ENCODE data around the gene CLN3. TPM values are rescaled to one million over a fixed set of nuclear protein-coding genes. Genes with fewer than 3 reads are reported as not detected.

Gene CLN3
- total and polyA plus RNA-seq, 8 donors = 6.9 to 25.9 (median 11.0) TPM

DNA sequence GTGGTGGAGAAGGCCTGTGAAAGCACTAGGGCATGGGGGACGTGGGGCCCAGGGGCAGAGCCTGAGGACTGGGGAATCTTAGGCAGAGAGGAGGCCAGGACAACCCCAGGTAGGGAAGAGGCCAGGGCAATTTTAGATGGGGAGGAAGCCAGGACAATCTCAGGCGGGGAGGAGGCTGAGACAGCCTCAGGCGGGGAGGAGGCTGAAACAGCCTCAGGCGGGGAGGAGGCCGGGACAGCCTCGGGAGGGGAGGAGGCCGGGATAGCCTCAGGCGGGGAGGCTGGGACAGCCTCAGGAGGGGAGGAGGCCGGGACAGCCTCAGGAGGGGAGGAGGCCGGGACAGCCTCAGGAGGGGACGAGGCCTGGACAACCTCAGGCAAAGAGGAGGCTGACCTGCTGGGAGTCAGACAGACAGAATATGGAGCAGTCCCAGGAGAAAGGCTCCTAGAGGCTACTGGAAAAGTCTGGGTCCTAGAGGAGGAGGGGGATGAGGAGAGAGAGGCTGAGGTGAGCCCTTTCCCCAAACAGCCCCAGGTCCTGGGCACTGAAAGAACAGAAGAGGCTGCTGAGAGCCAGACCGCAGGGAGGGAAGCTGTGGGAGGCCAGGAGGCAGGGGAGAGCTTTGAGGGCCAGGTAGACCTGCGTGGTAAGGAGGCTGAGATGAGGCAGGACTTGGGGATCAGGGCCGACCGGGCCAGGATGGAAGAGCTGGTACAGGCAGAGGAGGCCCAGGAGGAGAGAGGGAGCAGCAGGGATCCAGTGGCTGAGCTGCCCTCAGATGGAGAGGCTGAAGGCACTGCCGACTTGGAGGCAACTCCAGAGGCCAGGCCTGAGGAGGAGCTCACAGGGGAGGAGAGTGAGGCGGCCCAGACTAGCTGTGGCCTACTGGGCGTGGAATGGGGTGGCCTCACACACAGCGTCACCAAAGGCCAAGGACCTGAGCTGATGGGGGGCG is 4.2 kb upstream of the CLN3 start:
- WGBS, 2 donors = 78 to 86% methylated on average over 19 to 20 of the region's 20 CpGs
- TF ChIP-seq, protein P1, sequence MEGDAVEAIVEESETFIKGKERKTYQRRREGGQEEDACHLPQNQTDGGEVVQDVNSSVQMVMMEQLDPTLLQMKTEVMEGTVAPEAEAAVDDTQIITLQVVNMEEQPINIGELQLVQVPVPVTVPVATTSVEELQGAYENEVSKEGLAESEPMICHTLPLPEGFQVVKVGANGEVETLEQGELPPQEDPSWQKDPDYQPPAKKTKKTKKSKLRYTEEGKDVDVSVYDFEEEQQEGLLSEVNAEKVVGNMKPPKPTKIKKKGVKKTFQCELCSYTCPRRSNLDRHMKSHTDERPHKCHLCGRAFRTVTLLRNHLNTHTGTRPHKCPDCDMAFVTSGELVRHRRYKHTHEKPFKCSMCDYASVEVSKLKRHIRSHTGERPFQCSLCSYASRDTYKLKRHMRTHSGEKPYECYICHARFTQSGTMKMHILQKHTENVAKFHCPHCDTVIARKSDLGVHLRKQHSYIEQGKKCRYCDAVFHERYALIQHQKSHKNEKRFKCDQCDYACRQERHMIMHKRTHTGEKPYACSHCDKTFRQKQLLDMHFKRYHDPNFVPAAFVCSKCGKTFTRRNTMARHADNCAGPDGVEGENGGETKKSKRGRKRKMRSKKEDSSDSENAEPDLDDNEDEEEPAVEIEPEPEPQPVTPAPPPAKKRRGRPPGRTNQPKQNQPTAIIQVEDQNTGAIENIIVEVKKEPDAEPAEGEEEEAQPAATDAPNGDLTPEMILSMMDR (IDR thresholded peaks at IDR 0.05) = no peak
- Histone ChIP-seq H3K9me3 (no peaks in the 10 kb centered on the region), H3K4me3 (no peak overlapping the region), H3K4me1 (peaks cover 0 to 6% (median 0%) of the 10 kb centered on the region in 3 donors), H3K36me3 (no peaks in the 10 kb centered on the region), H3K27ac (no peak overlapping the region), H3K27me3 (no peaks in the 10 kb centered on the region)
- no peak for FAIRE-seq
- no peak for DNase-seq
- no peak for ATAC-seq
- intact Hi-C loops (cut with DNase I) = no loop called here

GRCh38 chr16:28495098-28495793 is 3.4 kb upstream of the CLN3 start:
- 76 to 80% methylated on average over 13 of the region's 13 CpGs for WGBS, 2 donors
- Histone ChIP-seq H3K4me3 (peak overlapping the region in 1 of 4 donors; percentile 18), H3K27me3 (no peaks in the 10 kb centered on the region), H3K9me3 (no peaks in the 10 kb centered on the region), H3K27ac (peak overlapping the region in 2 of 4 donors; percentile 19 to 37), H3K36me3 (no peaks in the 10 kb centered on the region), H3K4me1 (peaks cover 0 to 11% (median 0%) of the 10 kb centered on the region in 3 donors)
- TF ChIP-seq, protein P1 (IDR thresholded peaks at IDR 0.05) = no peak
- no peak for DNase-seq
- intact Hi-C loops (cut with DNase I) = no loop called here
- no peak for ATAC-seq
- no peak for FAIRE-seq

DNA sequence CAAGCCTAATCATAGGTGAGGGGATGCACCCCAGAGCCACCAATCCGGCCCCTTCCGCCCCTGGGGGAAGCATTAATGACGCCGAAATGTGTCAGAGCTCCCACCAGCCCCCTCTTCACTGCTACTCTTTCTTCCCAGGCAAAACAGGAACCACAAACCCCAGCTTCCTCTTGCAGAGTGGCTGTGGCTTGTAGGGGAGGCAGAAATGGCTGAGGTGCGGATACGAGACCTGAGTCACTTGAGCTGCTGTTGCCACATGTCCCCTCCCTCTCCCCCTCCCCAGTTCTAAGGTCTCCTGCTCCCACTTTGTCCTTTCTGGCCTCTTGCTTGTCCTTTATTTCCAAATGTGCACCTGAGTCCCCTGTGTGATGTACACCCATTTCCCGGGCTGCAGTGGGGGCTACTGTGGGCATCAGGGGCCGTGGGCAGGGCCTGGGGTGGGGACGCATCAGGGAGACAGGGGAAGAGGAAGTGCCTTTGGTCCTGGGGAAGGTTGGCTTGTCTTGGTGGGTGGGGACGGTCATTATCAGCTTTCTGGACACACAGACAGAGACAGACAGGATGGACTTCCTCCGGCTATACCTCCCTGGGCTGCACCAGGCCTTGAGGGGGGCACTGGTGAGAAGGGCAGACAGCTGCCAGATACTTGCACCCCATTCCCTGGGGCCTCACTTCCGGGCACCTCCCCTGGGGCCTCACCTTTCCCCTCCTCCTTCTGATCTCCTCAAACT is 2.4 kb upstream of the CLN3 start, which contains the start of gene APOBR:
Gene APOBR (plus strand): TSS at position 523 of the 731 bp plus-strand sequence. CDS start 39 bp downstream, at position 562.
- DNase-seq (peak in 1 of 6 donors; percentile 51), FAIRE-seq (no peak), ATAC-seq (peak in 2 of 4 donors; percentile 11 to 15)
- no peaks in the 10 kb centered on the region for H3K9me3 ChIP-seq
- TF ChIP-seq, protein P1 (IDR thresholded peaks at IDR 0.05) = no peak
- intact Hi-C loops (cut with DNase I) = no loop called here
- H3K27ac ChIP-seq = peak within 1 kb of the TSS in 2 of 4 donors; percentile 19 to 37
- no peaks in the 10 kb centered on the region for H3K27me3 ChIP-seq
- H3K36me3 ChIP-seq = no peaks in the 10 kb centered on the region
- H3K4me1 ChIP-seq = peaks cover 0 to 11% (median 0%) of the 10 kb centered on the region in 3 donors
- H3K4me3 ChIP-seq = peak within 1 kb of the TSS in 1 of 4 donors; percentile 18
- 68 to 78% methylated on average over 12 of the region's 12 CpGs for WGBS, 2 donors

GRCh38 chr16:28492511-28492910 is 637 bp upstream of the CLN3 start:
- H3K9me3 ChIP-seq = no peaks in the 10 kb centered on the region
- DNase-seq (no peak), ATAC-seq (no peak), FAIRE-seq (no peak)
- no peaks in the 10 kb centered on the region for H3K27me3 ChIP-seq
- H3K27ac ChIP-seq = peak overlapping the region; percentile 92 to 98 (median 94)
- WGBS, 2 donors = 48 to 52% methylated on average over 4 of the region's 4 CpGs
- intact Hi-C loops (cut with DNase I) = no loop called here
- H3K36me3 ChIP-seq = no peaks in the 10 kb centered on the region
- H3K4me3 ChIP-seq = peak overlapping the region in 2 of 4 donors; percentile 88 to 98
- TF ChIP-seq, protein P1 (IDR thresholded peaks at IDR 0.05) = no peak
- peaks cover 0 to 11% (median 0%) of the 10 kb centered on the region in 3 donors for H3K4me1 ChIP-seq

Data from pancreas (tissue), 10 donors.